GM12874 (cell line): ENCODE data around the gene YWHAG.

Experiments used
- TF ChIP-seq, protein P1 (sequence below): IDR thresholded peaks from 2 replicates; pipeline ENCODE4 v1.5.1; 2011; ENCODE audit warnings: low read depth, mild to moderate bottlenecking, control low read depth, low read length, moderate library complexity; ENCODE audit not compliant: insufficient read depth

YWHAG gene

DNA sequence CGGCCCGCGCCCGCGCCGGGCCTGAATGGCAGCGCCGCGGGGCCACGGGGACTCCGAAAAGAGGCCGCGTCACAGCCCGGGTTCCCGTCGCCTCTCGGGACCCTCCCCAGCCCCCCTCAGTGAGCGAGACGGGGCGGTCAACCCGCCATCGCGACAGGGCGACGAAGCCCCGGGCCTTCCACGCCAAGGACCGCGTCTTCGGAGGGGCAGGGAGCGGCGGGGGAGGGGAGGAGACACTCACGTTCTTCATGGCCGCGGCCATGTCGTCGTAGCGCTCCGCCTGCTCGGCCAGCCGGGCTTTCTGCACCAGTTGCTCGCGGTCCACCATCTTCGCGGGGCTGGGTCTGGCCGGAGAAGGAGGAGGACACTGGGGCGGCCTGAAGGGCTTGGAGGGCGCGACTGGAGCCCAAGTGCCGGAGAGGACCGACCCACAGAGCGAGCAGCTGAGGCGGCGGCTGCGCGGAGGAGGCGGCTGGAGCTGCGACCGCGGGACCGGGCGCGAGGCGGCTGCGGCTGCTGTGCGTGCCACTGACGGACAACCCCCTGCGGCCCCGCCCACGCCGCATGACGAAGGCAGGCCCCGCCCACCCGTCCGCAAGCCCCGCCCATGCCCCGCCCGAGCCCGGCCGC is at the start of gene YWHAG:
YWHAG (minus strand) TSS at position 511 of the 630 bp plus-strand sequence; CDS start at position 328, 183 bp downstream.
- TF ChIP-seq, protein P1, sequence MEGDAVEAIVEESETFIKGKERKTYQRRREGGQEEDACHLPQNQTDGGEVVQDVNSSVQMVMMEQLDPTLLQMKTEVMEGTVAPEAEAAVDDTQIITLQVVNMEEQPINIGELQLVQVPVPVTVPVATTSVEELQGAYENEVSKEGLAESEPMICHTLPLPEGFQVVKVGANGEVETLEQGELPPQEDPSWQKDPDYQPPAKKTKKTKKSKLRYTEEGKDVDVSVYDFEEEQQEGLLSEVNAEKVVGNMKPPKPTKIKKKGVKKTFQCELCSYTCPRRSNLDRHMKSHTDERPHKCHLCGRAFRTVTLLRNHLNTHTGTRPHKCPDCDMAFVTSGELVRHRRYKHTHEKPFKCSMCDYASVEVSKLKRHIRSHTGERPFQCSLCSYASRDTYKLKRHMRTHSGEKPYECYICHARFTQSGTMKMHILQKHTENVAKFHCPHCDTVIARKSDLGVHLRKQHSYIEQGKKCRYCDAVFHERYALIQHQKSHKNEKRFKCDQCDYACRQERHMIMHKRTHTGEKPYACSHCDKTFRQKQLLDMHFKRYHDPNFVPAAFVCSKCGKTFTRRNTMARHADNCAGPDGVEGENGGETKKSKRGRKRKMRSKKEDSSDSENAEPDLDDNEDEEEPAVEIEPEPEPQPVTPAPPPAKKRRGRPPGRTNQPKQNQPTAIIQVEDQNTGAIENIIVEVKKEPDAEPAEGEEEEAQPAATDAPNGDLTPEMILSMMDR, result no peak

DNA sequence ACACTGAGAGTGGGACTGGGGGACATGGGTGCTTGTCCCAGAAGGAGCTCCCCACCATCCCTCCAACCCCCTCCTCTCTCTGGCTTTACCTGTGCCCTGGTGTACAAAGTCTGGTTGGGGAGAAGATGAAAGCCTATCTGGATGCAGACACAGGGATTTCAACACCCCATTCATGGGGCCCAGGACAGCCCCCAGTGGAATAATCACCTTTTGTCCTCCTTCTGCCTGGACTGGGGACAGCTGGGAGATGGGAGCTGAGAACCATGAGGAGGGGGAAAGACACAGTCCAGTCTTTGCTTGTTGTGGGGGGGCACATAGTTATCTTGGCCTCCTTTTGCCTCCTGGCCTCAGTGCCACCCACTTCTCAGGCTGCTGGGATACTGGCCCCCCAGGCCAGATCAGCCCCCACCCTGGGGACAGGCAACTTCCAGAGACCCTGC is 49.4 kb upstream of the YWHAG start:
- TF ChIP-seq, protein P1, result no peak

DNA sequence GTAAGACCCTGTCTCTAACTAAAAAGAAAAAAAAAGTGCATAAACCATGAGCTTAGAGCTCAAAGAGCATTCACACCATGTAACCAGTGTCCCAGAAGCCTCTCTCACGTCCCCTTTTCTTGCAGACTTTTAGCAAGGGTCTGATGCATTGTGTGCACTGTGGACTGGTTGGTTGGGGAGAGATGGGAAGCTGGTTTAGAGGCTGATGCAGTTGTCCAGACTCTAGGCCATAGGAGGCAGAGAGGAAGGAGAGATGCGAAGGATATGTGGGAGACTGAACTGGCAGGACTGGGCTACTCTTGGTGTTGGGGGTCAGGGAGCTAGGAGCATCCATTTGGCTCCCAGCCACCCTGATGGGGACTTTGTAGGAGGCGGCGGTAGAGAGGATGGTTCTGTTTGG is 48.9 kb upstream of the YWHAG start:
- TF ChIP-seq, protein P1, result no peak

DNA sequence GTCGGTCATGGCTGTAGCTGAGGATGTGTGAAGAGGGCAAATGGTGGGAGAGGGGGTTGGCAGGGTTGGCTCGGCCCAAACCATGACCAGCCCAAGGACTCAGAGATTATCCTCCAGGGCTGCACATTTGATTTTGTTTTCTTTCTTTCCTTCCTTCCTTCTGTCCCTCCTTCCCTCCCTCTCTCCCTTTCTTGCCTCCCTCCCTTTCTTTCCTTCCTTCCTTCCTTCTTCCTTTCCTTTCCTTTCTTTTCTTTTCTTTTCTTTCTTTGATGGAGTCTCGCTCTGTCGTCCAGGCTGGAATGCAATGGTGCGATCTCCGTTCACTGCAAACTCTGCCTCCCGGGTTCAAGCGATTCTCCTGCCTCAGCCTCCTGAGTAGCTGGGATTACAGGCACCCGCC is 46.9 kb upstream of the YWHAG start:
- TF ChIP-seq, protein P1, result no peak

DNA sequence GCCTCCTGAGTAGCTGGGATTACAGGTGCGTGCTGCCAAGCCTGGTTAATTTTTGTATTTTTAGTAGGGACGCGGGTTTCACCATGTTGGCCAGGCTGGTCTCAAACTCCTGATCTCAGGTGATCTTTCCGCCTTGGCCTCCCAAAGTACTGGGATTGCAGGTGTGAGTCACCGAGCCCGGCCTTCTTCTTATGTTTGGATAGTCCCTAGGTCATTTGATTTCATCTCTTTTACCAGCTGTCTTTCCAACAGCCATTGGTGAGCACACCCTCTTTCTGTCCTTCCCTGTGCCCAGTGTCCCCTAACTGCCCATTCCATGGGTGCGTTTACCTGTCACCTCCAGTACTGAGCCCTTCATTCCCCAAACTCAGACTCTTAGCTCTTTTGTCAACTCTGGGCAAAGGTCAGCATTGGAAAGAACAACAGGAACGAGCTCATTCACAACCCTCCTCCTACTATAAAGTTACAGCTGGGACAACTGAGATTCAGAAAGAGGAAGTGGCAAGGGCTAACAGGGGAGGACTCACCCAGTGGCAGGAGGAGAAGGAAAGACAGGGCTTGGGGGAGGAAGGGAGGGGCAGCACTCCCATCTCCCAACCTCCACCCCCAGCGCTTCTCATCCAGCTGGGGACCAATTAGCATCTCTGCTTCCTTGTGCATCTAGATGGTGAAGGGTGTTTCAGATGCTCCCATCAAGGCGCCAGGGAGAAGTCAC is 45.1 kb upstream of the YWHAG start:
- TF ChIP-seq, protein P1, result no peak

DNA sequence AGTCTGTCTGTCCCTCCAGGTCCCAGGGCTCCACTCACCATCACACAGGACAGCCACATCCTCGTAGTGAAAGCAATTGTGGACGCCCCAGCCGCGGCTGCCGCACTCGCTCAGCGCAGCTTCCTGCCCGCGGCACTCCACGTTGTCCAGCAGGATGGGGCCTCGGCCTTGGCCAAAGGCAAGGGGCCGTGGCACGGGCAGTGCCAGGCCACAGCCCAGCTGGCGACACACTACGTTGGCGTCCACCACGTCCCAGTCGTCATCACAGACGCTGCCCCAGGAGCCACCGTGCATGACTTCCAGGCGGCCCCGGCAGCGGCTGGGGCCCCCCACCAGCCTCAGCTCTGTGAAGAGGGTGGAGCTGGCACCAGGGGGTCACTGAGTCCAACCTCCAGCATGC is 41.5 kb upstream of the YWHAG start:
- TF ChIP-seq, protein P1, result no peak

DNA sequence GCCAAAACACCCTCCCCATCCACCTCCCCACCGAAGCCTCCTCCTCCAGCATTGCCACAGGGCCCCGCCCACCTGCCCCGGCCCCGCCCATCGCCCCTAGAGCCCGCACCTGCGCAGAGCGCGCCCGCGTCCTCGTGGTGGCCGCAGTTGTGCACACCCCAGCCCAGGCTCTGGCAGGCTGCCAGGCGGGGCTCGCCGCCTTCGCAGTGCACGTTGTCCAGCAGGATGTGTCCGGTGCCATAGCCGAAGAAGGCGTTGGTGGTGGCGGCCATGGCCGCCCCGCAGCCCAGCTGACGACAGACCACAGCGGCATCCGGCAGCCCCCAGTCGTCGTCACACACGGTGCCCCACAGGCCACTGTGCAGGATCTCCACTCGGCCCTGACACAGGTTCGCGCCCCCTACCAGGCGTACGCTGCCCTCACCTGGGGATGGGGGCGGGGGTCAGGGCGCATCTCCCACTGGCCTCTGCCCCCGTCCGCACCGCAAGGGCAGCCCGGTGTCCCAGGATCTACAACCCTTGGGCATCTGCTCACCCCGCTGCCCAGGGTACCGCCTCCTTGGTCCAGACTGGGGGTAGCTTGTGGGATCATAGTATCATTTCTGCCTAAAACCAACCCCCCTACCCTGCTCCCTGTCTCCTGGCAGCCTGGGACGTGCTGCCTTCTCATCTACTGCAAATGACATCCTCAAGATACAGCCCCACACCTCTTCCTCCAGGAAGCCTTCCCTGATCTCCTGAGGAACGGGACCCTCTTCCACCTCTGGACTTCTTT is 38.8 kb upstream of the YWHAG start:
- TF ChIP-seq, protein P1, result no peak
